GM18951 (cell line): ENCODE data around the gene C1QL2.

Experiments
- POLR2A ChIP-seq: IDR thresholded peaks from 4 replicates; pipeline ENCODE4 v1.6.1; 2011; ENCODE audit warnings: mild to moderate bottlenecking; ENCODE audit not compliant: insufficient read length, insufficient read depth; ENCODE audit errors: extremely low read depth
- in situ Hi-C: fragments of 300-500 bp; cut with MboI; formaldehyde crosslinking; loops from one replicate; pipeline ENCODE4 v1.12.0; 2022; ENCODE audit warnings: low sequenced_read_pairs, mixed read lengths, inconsistent platforms; ENCODE audit not compliant: unreplicated experiment

C1QL2 gene

GRCh38 chr2:119195001-119195400 is 36.5 kb upstream of the C1QL2 start:
- no peak for TF ChIP-seq POLR2A
- in situ Hi-C loops, result no loop called here

GRCh38 chr2:119192893-119193292 is 34.3 kb upstream of the C1QL2 start:
- in situ Hi-C loops, result no loop called here
- TF ChIP-seq POLR2A, result no peak

- in situ Hi-C loops, result no loop called here
- TF ChIP-seq POLR2A, result no peak
Measured at GRCh38 chr2:119190321-119191111, 32.0 kb upstream of the C1QL2 start.

GRCh38 chr2:119184512-119184911 is 26.0 kb upstream of the C1QL2 start:
- in situ Hi-C loops, result no loop called here
- TF ChIP-seq POLR2A, result no peak

GRCh38 chr2:119181791-119182445 is 23.4 kb upstream of the C1QL2 start:
- TF ChIP-seq POLR2A, result no peak

GRCh38 chr2:119181391-119181790 is 22.8 kb upstream of the C1QL2 start:
- TF ChIP-seq POLR2A, result no peak
- in situ Hi-C loops, result no loop called here

More at GRCh38 chr2:119181791-119182445, 23.4 kb upstream of the C1QL2 start:
- in situ Hi-C loops, result no loop called here

GRCh38 chr2:119180892-119181291 is 22.3 kb upstream of the C1QL2 start:
- no peak for TF ChIP-seq POLR2A
- in situ Hi-C loops, result no loop called here

GRCh38 chr2:119179991-119180390 is 21.4 kb upstream of the C1QL2 start:
- TF ChIP-seq POLR2A, result no peak
- in situ Hi-C loops, result no loop called here

GRCh38 chr2:119179202-119179601 is 20.7 kb upstream of the C1QL2 start:
- in situ Hi-C loops, result no loop called here
- TF ChIP-seq POLR2A, result no peak

GRCh38 chr2:119178776-119179175 is 20.2 kb upstream of the C1QL2 start:
- TF ChIP-seq POLR2A, result no peak
- in situ Hi-C loops, result no loop called here

GRCh38 chr2:119177838-119178190 is 19.3 kb upstream of the C1QL2 start:
- TF ChIP-seq POLR2A, result no peak
- in situ Hi-C loops, result no loop called here

- no peak for TF ChIP-seq POLR2A
- in situ Hi-C loops, result no loop called here
Measured at GRCh38 chr2:119177171-119177837, 18.8 kb upstream of the C1QL2 start.

- in situ Hi-C loops, result no loop called here
- no peak for TF ChIP-seq POLR2A
Measured at GRCh38 chr2:119175517-119175916, 17.0 kb upstream of the C1QL2 start.

- in situ Hi-C loops, result no loop called here
- no peak for TF ChIP-seq POLR2A
Measured at GRCh38 chr2:119174993-119175347, 16.4 kb upstream of the C1QL2 start.

- no peak for TF ChIP-seq POLR2A
- in situ Hi-C loops, result no loop called here
Measured at GRCh38 chr2:119174216-119174992, 15.9 kb upstream of the C1QL2 start.
